SW480 (cell line): ENCODE measurements around the gene PRKCA.

Experiments used
- DNase-seq: peaks from one replicate; pipeline ENCODE4 v3.0.0-alpha.2; 2016; ENCODE audit warnings: low spot score

Gene PRKCA

GRCh38 chr17:66746736-66747135 lies 444.3 kb downstream of the PRKCA start:
- no peak for DNase-seq

- DNase-seq: no peak
Measured at GRCh38 chr17:66747578-66748275, 445.3 kb downstream of the PRKCA start.

- DNase-seq: no peak
Measured at GRCh38 chr17:66748578-66748977, 446.2 kb downstream of the PRKCA start.

GRCh38 chr17:66749217-66749832 lies 446.9 kb downstream of the PRKCA start:
- DNase-seq: no peak

- no peak for DNase-seq
Measured at GRCh38 chr17:66750116-66750515, 447.7 kb downstream of the PRKCA start.

GRCh38 chr17:66750781-66751543 lies 448.5 kb downstream of the PRKCA start:
- DNase-seq: no peak

- DNase-seq: no peak
Measured at GRCh38 chr17:66751771-66752170, 449.4 kb downstream of the PRKCA start.

GRCh38 chr17:66752411-66752810 lies 450.0 kb downstream of the PRKCA start:
- no peak for DNase-seq

- no peak for DNase-seq
Measured at GRCh38 chr17:66753126-66753920, 450.9 kb downstream of the PRKCA start.

- no peak for DNase-seq
Measured at GRCh38 chr17:66755101-66755943, 452.9 kb downstream of the PRKCA start.

GRCh38 chr17:66755944-66756290 lies 453.5 kb downstream of the PRKCA start:
- no peak for DNase-seq

GRCh38 chr17:66760324-66760723 lies 457.9 kb downstream of the PRKCA start:
- DNase-seq: no peak

- no peak for DNase-seq
Measured at GRCh38 chr17:66762276-66762675, 459.9 kb downstream of the PRKCA start.

GRCh38 chr17:66763056-66763455 lies 460.6 kb downstream of the PRKCA start:
- no peak for DNase-seq

GRCh38 chr17:66764506-66764905 lies 462.1 kb downstream of the PRKCA start:
- DNase-seq: no peak

- DNase-seq: no peak
Measured at GRCh38 chr17:66767154-66767933, 464.9 kb downstream of the PRKCA start.

GRCh38 chr17:66769911-66770310 lies 467.5 kb downstream of the PRKCA start:
- DNase-seq: no peak

- no peak for DNase-seq
Measured at GRCh38 chr17:66772148-66772812, 469.9 kb downstream of the PRKCA start.

GRCh38 chr17:66775271-66775670 lies 472.9 kb downstream of the PRKCA start:
- no peak for DNase-seq

- DNase-seq: no peak
Measured at GRCh38 chr17:66775881-66776400, 473.5 kb downstream of the PRKCA start.
